SK-MEL-5 (cell line): ENCODE results near the gene SVEP1. TPM values are rescaled to one million over a fixed set of nuclear protein-coding genes. Genes with fewer than 3 reads are reported as not detected.

Source experiments
- DNase-seq: peaks from one replicate; pipeline ENCODE4 v3.0.0-alpha.2; 2016; ENCODE audit warnings: low read depth, low spot score
- in situ Hi-C: cut with HindIII; loops from 2 replicates; pipeline ENCODE4 v1.10.0; 2016; ENCODE audit warnings: low sequenced_read_pairs, high pct_unique_total_duplicates, low pct_unique_long_range_greater_than_20kb
- small RNA-seq, 2 experiments: library from RNA; depleted of rRNA; stranded (forward); fragments of <200 nt; gene quantifications; one replicate each; pipeline ENCODE3, GENCODE V24; 2014
- total RNA-seq: library from RNA; depleted of rRNA; stranded (reverse); fragments of >200 nt; shearing (Covaris generic); gene quantifications from 2 replicates; pipeline ENCODE4 v1.2.3, GENCODE V29; 2014; rRNA removed

The SVEP1 gene
- total RNA-seq, 1 experiment from 2014 or later, result not detected

GRCh38 chr9:110320651-110321445 lies 258.7 kb downstream of the SVEP1 start:
- in situ Hi-C loops, result no loop called here
- DNase-seq, result no peak

GRCh38 chr9:110319781-110320492 lies 259.6 kb downstream of the SVEP1 start:
- DNase-seq, result no peak
- in situ Hi-C loops, result no loop called here

- DNase-seq, result no peak
- in situ Hi-C loops, result no loop called here
Observed at GRCh38 chr9:110317911-110318310, 261.6 kb downstream of the SVEP1 start.

GRCh38 chr9:110316261-110317075 lies 263.1 kb downstream of the SVEP1 start:
- no peak for DNase-seq
- in situ Hi-C loops, result no loop called here

Small RNA genes within 50 kb of the gene (small RNA-seq; reads per million reads assigned to genes)
- gene RNU6-1039P, result 0 reads per million in 2 experiments

Other genes with a start within 250 kb of the SVEP1 start
- not detected in 2 replicates for gene TXNDC8, start 241.9 kb downstream of the SVEP1 start, total RNA-seq
- gene MUSK, start 89.0 kb upstream of the SVEP1 start, total RNA-seq, result not detected in 2 replicates